GM23248 (cell line): ENCODE data around the gene SPDEF. TPM values are rescaled to one million over a fixed set of nuclear protein-coding genes. Genes with fewer than 3 reads are reported as not detected.

Experiments
- DNase-seq: peaks from one replicate; pipeline ENCODE4 v3.0.0-alpha.2; 2015
- H2AFZ ChIP-seq: fragments of 200-600 bp; sonication (generic); 2 replicates; pipeline ENCODE4 v1.6.1; 2016; ENCODE audit warnings: antibody characterized with exemption
- H3F3A ChIP-seq: fragments of 200-600 bp; sonication (generic); 2 replicates; pipeline ENCODE4 v1.6.1; 2016; ENCODE audit warnings: mild to moderate bottlenecking, antibody characterized with exemption, mixed run types; ENCODE audit not compliant: insufficient read depth
- H3K27ac ChIP-seq: fragments of 200-600 bp; sonication (generic); 2 replicates; pipeline ENCODE4 v1.5.1; 2016; ENCODE audit warnings: mild to moderate bottlenecking
- H3K27me3 ChIP-seq: fragments of 200-600 bp; sonication (generic); replicated peaks from 2 replicates; pipeline ENCODE4 v1.6.1; 2016; ENCODE audit warnings: mild to moderate bottlenecking; ENCODE audit not compliant: insufficient read depth
- H3K36me3 ChIP-seq: fragments of 200-600 bp; sonication (generic); 2 replicates; pipeline ENCODE4 v1.6.1; 2016; ENCODE audit warnings: low read depth, mild to moderate bottlenecking
- H3K4me1 ChIP-seq: fragments of 200-600 bp; sonication (generic); 2 replicates; pipeline ENCODE4 v1.6.1; 2016; ENCODE audit warnings: mild to moderate bottlenecking; ENCODE audit not compliant: insufficient read depth
- H3K4me2 ChIP-seq: fragments of 200-600 bp; sonication (generic); one replicate; pipeline ENCODE4 v1.6.1; 2016; ENCODE audit warnings: mild to moderate bottlenecking; ENCODE audit not compliant: unreplicated experiment
- H3K4me3 ChIP-seq: fragments of 200-600 bp; sonication (generic); 2 replicates; pipeline ENCODE4 v1.5.1; 2016; ENCODE audit warnings: mild to moderate bottlenecking
- H3K79me2 ChIP-seq: fragments of 200-600 bp; sonication (generic); 2 replicates; pipeline ENCODE4 v1.6.1; 2016; ENCODE audit warnings: mild to moderate bottlenecking; ENCODE audit not compliant: insufficient read depth
- H3K9ac ChIP-seq: fragments of 200-600 bp; sonication (generic); 2 replicates; pipeline ENCODE4 v1.6.1; 2016; ENCODE audit warnings: mild to moderate bottlenecking
- H3K9me2 ChIP-seq: fragments of 200-600 bp; sonication (generic); 2 replicates; pipeline ENCODE4 v1.6.1; 2016; ENCODE audit warnings: mixed run types, mild to moderate bottlenecking, moderate library complexity; ENCODE audit not compliant: insufficient read depth
- H3K9me3 ChIP-seq: fragments of 200-600 bp; sonication (generic); one replicate; pipeline ENCODE4 v1.6.1; 2017; ENCODE audit warnings: low read depth
- H4K20me1 ChIP-seq: fragments of 200-600 bp; sonication (generic); 2 replicates; pipeline ENCODE4 v1.6.0; 2016; ENCODE audit not compliant: insufficient read depth
- EZH2 ChIP-seq: fragments of 200-600 bp; sonication (generic); IDR thresholded peaks from 2 replicates; pipeline ENCODE4 v1.6.1; 2018; ENCODE audit warnings: antibody characterized with exemption, mild to moderate bottlenecking; ENCODE audit not compliant: insufficient read depth, poor library complexity, severe bottlenecking
- EZH2phosphoT487 ChIP-seq: fragments of 200-600 bp; sonication (generic); IDR thresholded peaks from 2 replicates; pipeline ENCODE4 v1.6.1; 2018; ENCODE audit warnings: antibody characterized with exemption, moderate library complexity, mild to moderate bottlenecking, low read depth; ENCODE audit not compliant: insufficient read depth
- WGBS, 2 experiments: methylation state at CpG; one replicate each; pipeline ENCODE4 v1.1.6; 2015 to 2017; ENCODE audit warnings: low lambda C conversion rate in 2 of 2, low coverage in 1 of 2; ENCODE audit errors: missing lambda C conversion rate in 2 of 2; 5-methylcytosine and 5-hydroxymethylcytosine counted together
- in situ Hi-C: fragments of 300-500 bp; cut with MboI; formaldehyde crosslinking; loops from 2 replicates; pipeline ENCODE4 v1.15.0; 2020
- polyA plus RNA-seq: library from polyadenylated mRNA; unstranded; fragments of >200 nt; fragmentation: Nextera tagmentation; extraction: Ambion mirVana; gene quantifications from 2 replicates; pipeline ENCODE4 v1.2.1, GENCODE V29; 2016
- total RNA-seq: library from RNA; depleted of rRNA; stranded (reverse); fragments of >200 nt; shearing (Covaris generic); gene quantifications from 2 replicates; pipeline ENCODE4 v1.2.3, GENCODE V29; 2014

Gene SPDEF
- total and polyA plus RNA-seq, 2 experiments from 2014 or later = not detected

- no peaks in the 10 kb centered on the region for H3K79me2 ChIP-seq
- no peak for DNase-seq
- H3F3A ChIP-seq = no peaks in the 10 kb centered on the region
- no peak overlapping the region for H3K4me2 ChIP-seq
- no peaks in the 10 kb centered on the region for H3K27me3 ChIP-seq
- H3K9ac ChIP-seq = no peak overlapping the region
- H3K4me1 ChIP-seq = peaks cover 5% of the 10 kb centered on the region; the same call in 1 of the 2 replicates
- H3K9me2 ChIP-seq = no peaks in the 10 kb centered on the region
- no peak for TF ChIP-seq EZH2
- TF ChIP-seq EZH2phosphoT487 = no peak
- H4K20me1 ChIP-seq = no peaks in the 10 kb centered on the region
- no peaks in the 10 kb centered on the region for H3K9me3 ChIP-seq
- in situ Hi-C loops = no loop called here
- 70 to 80% methylated on average over 10 to 13 of the region's 13 CpGs for WGBS, 2 experiments
- no peak overlapping the region for H3K27ac ChIP-seq
- no peak overlapping the region; the same call in 1 of the 2 replicates for H2AFZ ChIP-seq
- no peak overlapping the region for H3K4me3 ChIP-seq
- no peaks in the 10 kb centered on the region for H3K36me3 ChIP-seq
Observed at GRCh38 chr6:34525431-34526175, 30.5 kb downstream of the SPDEF start.

GRCh38 chr6:34524971-34525370, 31.2 kb downstream of the SPDEF start:
- H3K9me2 ChIP-seq = no peaks in the 10 kb centered on the region
- H3K4me1 ChIP-seq = peaks cover 5% of the 10 kb centered on the region; the same call in 1 of the 2 replicates
- in situ Hi-C loops = no loop called here
- H3K36me3 ChIP-seq = no peaks in the 10 kb centered on the region
- no peak overlapping the region for H3K27ac ChIP-seq
- 47 to 58% methylated on average over 5 of the region's 5 CpGs for WGBS, 2 experiments
- H3K79me2 ChIP-seq = no peaks in the 10 kb centered on the region
- TF ChIP-seq EZH2phosphoT487 (no peak), EZH2 (no peak)
- H2AFZ ChIP-seq = no peak overlapping the region
- H3K9ac ChIP-seq = no peak overlapping the region
- H3K27me3 ChIP-seq = no peaks in the 10 kb centered on the region
- no peak overlapping the region for H3K4me2 ChIP-seq
- no peak overlapping the region for H3K4me3 ChIP-seq
- no peaks in the 10 kb centered on the region for H3F3A ChIP-seq
- no peaks in the 10 kb centered on the region for H4K20me1 ChIP-seq
- DNase-seq = no peak
- H3K9me3 ChIP-seq = no peaks in the 10 kb centered on the region

GRCh38 chr6:34524499-34524898, 31.6 kb downstream of the SPDEF start:
- H3K4me3 ChIP-seq = no peak overlapping the region
- DNase-seq = no peak
- no peaks in the 10 kb centered on the region for H3K27me3 ChIP-seq
- no peak for TF ChIP-seq EZH2phosphoT487
- TF ChIP-seq EZH2 = no peak
- no peak overlapping the region for H3K4me2 ChIP-seq
- H3K79me2 ChIP-seq = no peaks in the 10 kb centered on the region
- 60% methylated on average over 5 of the region's 5 CpGs for WGBS, 2 experiments
- no peaks in the 10 kb centered on the region for H4K20me1 ChIP-seq
- in situ Hi-C loops = no loop called here
- no peak overlapping the region for H3K27ac ChIP-seq
- no peaks in the 10 kb centered on the region for H3F3A ChIP-seq
- no peaks in the 10 kb centered on the region for H3K9me3 ChIP-seq
- no peak overlapping the region for H2AFZ ChIP-seq
- no peaks in the 10 kb centered on the region for H3K36me3 ChIP-seq
- no peaks in the 10 kb centered on the region for H3K9me2 ChIP-seq
- H3K4me1 ChIP-seq = peaks cover 5% of the 10 kb centered on the region; the same call in 1 of the 2 replicates
- H3K9ac ChIP-seq = no peak overlapping the region

GRCh38 chr6:34523441-34524206, 32.5 kb downstream of the SPDEF start:
- Histone ChIP-seq H3K9ac (no peak overlapping the region), H2AFZ (no peak overlapping the region), H3F3A (no peaks in the 10 kb centered on the region), H4K20me1 (no peaks in the 10 kb centered on the region), H3K9me3 (no peaks in the 10 kb centered on the region), H3K36me3 (no peaks in the 10 kb centered on the region), H3K4me3 (no peak overlapping the region), H3K27ac (no peak overlapping the region), H3K4me2 (no peak overlapping the region), H3K79me2 (no peaks in the 10 kb centered on the region), H3K4me1 (peaks cover 5% of the 10 kb centered on the region; the same call in 1 of the 2 replicates), H3K9me2 (no peaks in the 10 kb centered on the region), H3K27me3 (no peaks in the 10 kb centered on the region)
- WGBS, 2 experiments = 70 to 76% methylated on average over 7 to 8 of the region's 8 CpGs
- DNase-seq = no peak
- TF ChIP-seq EZH2phosphoT487 (no peak), EZH2 (no peak)
- in situ Hi-C loops = no loop called here
